HG02973 (cell line): ENCODE data around the gene RNMT.

Experiments
- ATAC-seq: cut with Tn5 transposase; IDR thresholded peaks from one replicate; pipeline ENCODE4 v1.9.1; 2021; ENCODE audit warnings: moderate library complexity; ENCODE audit not compliant: unreplicated experiment

RNMT gene

GRCh38 chr18:13809531-13810255 lies 83.2 kb downstream of the RNMT start:
- no peak for ATAC-seq

GRCh38 chr18:13810950-13811485 lies 84.5 kb downstream of the RNMT start:
- ATAC-seq, result no peak

- ATAC-seq, result no peak
Measured at GRCh38 chr18:13811993-13812392, 85.5 kb downstream of the RNMT start.

- ATAC-seq, result peak; percentile 77
Measured at GRCh38 chr18:13813271-13813849, 86.9 kb downstream of the RNMT start.
